Activated CD8-positive, alpha-beta memory T cell treated with anti-CD3 and anti-CD28 coated beads for 36 hours (primary cell): ENCODE measurements around the gene ERBIN. TPM values are rescaled to one million over a fixed set of nuclear protein-coding genes. Genes with fewer than 3 reads are reported as not detected.
"Not testable (repeated sequence)": the region's sequence is repeated elsewhere in the genome, so short reads cannot be mapped to it uniquely, and the experiment has no call there.

Experiments used
- CTCF ChIA-PET: fragments of 350-600 bp; sonication (Branson Sonifier 250); formaldehyde crosslinking; loops from one replicate; lab custom pipeline; 2021; ENCODE audit warnings: antibody characterized with exemption; lab: Charles Lee
- POLR2A ChIA-PET: fragments of 350-600 bp; sonication (Branson Sonifier 250); formaldehyde crosslinking; loops from one replicate; lab custom pipeline; 2021; ENCODE audit warnings: antibody characterized with exemption; lab: Charles Lee
- total RNA-seq, 2 experiments: library from RNA; stranded (reverse); gene quantifications; one replicate each; pipeline ENCODE4 v1.2.3, GENCODE V29; 2021

ERBIN gene
- total RNA-seq, result 10 to 100 TPM; 33.8 to 35.8 TPM

GRCh38 chr5:65926276-65926783 is at the start of gene ERBIN:
Gene ERBIN, plus strand, starts transcription at chr5:65926575. Its CDS starts 66,144 bp downstream, at chr5:65992719.
- ChIA-PET CTCF (interaction anchor here (1.0 kb wide), 1 partner anchor 183 kb away, joined by 4 read pairs; no protein-coding TSS in a partner anchor), POLR2A (interaction anchor here (0.6 to 0.7 kb wide), 4 partner anchors 72 to 262 kb away, joined by 4 to 5 read pairs (median 5); no protein-coding TSS in a partner anchor)

- ChIA-PET CTCF (no interaction called here), POLR2A (no interaction called here)
Observed at GRCh38 chr5:65876970-65877369, 49.4 kb upstream of the ERBIN start.

- POLR2A ChIA-PET, CTCF ChIA-PET: not testable (repeated sequence)
Observed at GRCh38 chr5:65879668-65880256, 46.6 kb upstream of the ERBIN start.

- POLR2A ChIA-PET, result no interaction called here
Observed at GRCh38 chr5:65880496-65881072, 45.8 kb upstream of the ERBIN start.

GRCh38 chr5:65882278-65882677 is 44.1 kb upstream of the ERBIN start:
- CTCF ChIA-PET, result no interaction called here
- POLR2A ChIA-PET, result no interaction called here

More at GRCh38 chr5:65880496-65881072, 45.8 kb upstream of the ERBIN start:
- CTCF ChIA-PET, result no interaction called here

GRCh38 chr5:65883461-65883860 is 42.9 kb upstream of the ERBIN start:
- ChIA-PET POLR2A (no interaction called here), CTCF (no interaction called here)

- POLR2A ChIA-PET, result no interaction called here
- CTCF ChIA-PET, result no interaction called here
Observed at GRCh38 chr5:65886387-65886786, 40.0 kb upstream of the ERBIN start.

- POLR2A ChIA-PET, CTCF ChIA-PET: not testable (repeated sequence)
Observed at GRCh38 chr5:65892024-65892423, 34.4 kb upstream of the ERBIN start.

- POLR2A ChIA-PET, result no interaction called here
- CTCF ChIA-PET, result no interaction called here
Observed at GRCh38 chr5:65892801-65893200, 33.6 kb upstream of the ERBIN start.

GRCh38 chr5:65893749-65894430 is 32.5 kb upstream of the ERBIN start:
- CTCF ChIA-PET, result no interaction called here
- POLR2A ChIA-PET, result interaction anchor here (0.6 kb wide), 1 partner anchor 161 kb away, joined by 3 read pairs; no protein-coding TSS in a partner anchor

- CTCF ChIA-PET, result interaction anchor here (0.7 kb wide), 1 partner anchor 1322 kb away, joined by 3 read pairs; no protein-coding TSS in a partner anchor
Observed at GRCh38 chr5:65895891-65896290, 30.5 kb upstream of the ERBIN start.

GRCh38 chr5:65900746-65901145 is 25.6 kb upstream of the ERBIN start:
- POLR2A ChIA-PET, result no interaction called here
- CTCF ChIA-PET, result no interaction called here

More at GRCh38 chr5:65895891-65896290, 30.5 kb upstream of the ERBIN start:
- POLR2A ChIA-PET, result no interaction called here

GRCh38 chr5:65902104-65902503 is 24.3 kb upstream of the ERBIN start:
- CTCF ChIA-PET, result no interaction called here
- POLR2A ChIA-PET, result no interaction called here

- ChIA-PET POLR2A (no interaction called here), CTCF (no interaction called here)
Observed at GRCh38 chr5:65903581-65903980, 22.8 kb upstream of the ERBIN start.

GRCh38 chr5:65906256-65906655 is 20.1 kb upstream of the ERBIN start:
- CTCF ChIA-PET, result no interaction called here

GRCh38 chr5:65907135-65907534 is 19.2 kb upstream of the ERBIN start:
- ChIA-PET CTCF (no interaction called here), POLR2A (no interaction called here)

More at GRCh38 chr5:65906256-65906655, 20.1 kb upstream of the ERBIN start:
- POLR2A ChIA-PET, result no interaction called here

- CTCF ChIA-PET, result no interaction called here
- POLR2A ChIA-PET, result no interaction called here
Observed at GRCh38 chr5:65910711-65911110, 15.7 kb upstream of the ERBIN start.

GRCh38 chr5:65912311-65912710 is 14.1 kb upstream of the ERBIN start:
- ChIA-PET CTCF (no interaction called here), POLR2A (no interaction called here)

GRCh38 chr5:65913519-65913918 is 12.9 kb upstream of the ERBIN start:
- CTCF ChIA-PET, result no interaction called here
- POLR2A ChIA-PET, result no interaction called here

- CTCF ChIA-PET, result no interaction called here
- POLR2A ChIA-PET, result no interaction called here
Observed at GRCh38 chr5:65914641-65915196, 11.7 kb upstream of the ERBIN start.
